Keratinocyte (primary cell): ENCODE measurements around the gene PRKN. TPM values are rescaled to one million over a fixed set of nuclear protein-coding genes. Genes with fewer than 3 reads are reported as not detected.

ENCODE experiments used
- DNase-seq: peaks from one replicate; pipeline ENCODE4 v3.0.0-alpha.2; 2011; ENCODE audit warnings: low read depth, missing footprints, low spot score
- FAIRE-seq: peaks from 2 replicates; lab custom pipeline; 2011; peaks lifted over from hg19 to GRCh38; lab: Jason Lieb, UNC
- H2AFZ ChIP-seq: 2 replicates; pipeline ENCODE4 v1.6.0; 2012; ENCODE audit warnings: low read length, control low read depth, inconsistent platforms; ENCODE audit not compliant: control insufficient read depth
- H3K27ac ChIP-seq: 2 replicates; pipeline ENCODE4 v1.5.1; 2011; ENCODE audit warnings: low read length; ENCODE audit not compliant: control insufficient read depth, insufficient read depth
- H3K27me3 ChIP-seq: 3 replicates; pipeline ENCODE4 v1.6.0; 2011; ENCODE audit warnings: low read length; ENCODE audit not compliant: control insufficient read depth, insufficient read depth; ENCODE audit errors: extremely low read depth
- H3K36me3 ChIP-seq, 2 experiments: 2 replicates in 1 of 2; 3 replicates in 1 of 2; pipeline ENCODE4 v1.5.1; 2011; ENCODE audit warnings: low read length in 2 of 2, mild to moderate bottlenecking in 1 of 2; ENCODE audit not compliant: control insufficient read depth in 2 of 2, insufficient read depth in 2 of 2; ENCODE audit errors: extremely low read depth in 1 of 2
- H3K4me1 ChIP-seq: 3 replicates; pipeline ENCODE4 v1.5.1; 2011; ENCODE audit warnings: low read length; ENCODE audit not compliant: control insufficient read depth, insufficient read depth; ENCODE audit errors: extremely low read depth
- H3K4me2 ChIP-seq: 3 replicates; pipeline ENCODE4 v1.6.0; 2011; ENCODE audit warnings: low read depth, low read length; ENCODE audit not compliant: control insufficient read depth, insufficient read depth; ENCODE audit errors: extremely low read depth
- H3K4me3 ChIP-seq, 3 experiments: fragments of 200-600 bp in 1 of 3; sonication (generic) in 1 of 3; 2 replicates in 2 of 3; 3 replicates in 1 of 3; pipeline ENCODE4 v1.5.1; 2011 to 2016; ENCODE audit warnings: low read length in 3 of 3, mild to moderate bottlenecking in 3 of 3, control low read depth in 2 of 3, inconsistent platforms in 1 of 3, low read depth in 1 of 3, mixed read lengths in 1 of 3, mixed run types in 1 of 3, moderate library complexity in 1 of 3; ENCODE audit not compliant: control insufficient read depth in 2 of 3, insufficient read depth in 2 of 3; ENCODE audit errors: extremely low read depth in 1 of 3
- H3K79me2 ChIP-seq: 2 replicates; pipeline ENCODE4 v1.6.0; 2012; ENCODE audit warnings: low read length; ENCODE audit not compliant: control insufficient read depth, insufficient read depth
- H3K9ac ChIP-seq: 3 replicates; pipeline ENCODE4 v1.6.0; 2011; ENCODE audit warnings: low read length; ENCODE audit not compliant: control insufficient read depth, insufficient read depth; ENCODE audit errors: extremely low read depth
- H3K9me1 ChIP-seq: 3 replicates; pipeline ENCODE4 v1.6.0; 2011; ENCODE audit warnings: low read length; ENCODE audit not compliant: control insufficient read depth, insufficient read depth; ENCODE audit errors: extremely low read depth
- H3K9me3 ChIP-seq: 2 replicates; pipeline ENCODE4 v1.5.1; 2012; ENCODE audit warnings: low read depth, low read length; ENCODE audit not compliant: control insufficient read depth
- H4K20me1 ChIP-seq: 3 replicates; pipeline ENCODE4 v1.6.0; 2011; ENCODE audit warnings: low read length; ENCODE audit not compliant: control insufficient read depth, insufficient read depth; ENCODE audit errors: extremely low read depth
- CTCF ChIP-seq, 3 experiments: IDR thresholded peaks in 1 of 3; conservative IDR thresholded peaks in 1 of 3; optimal IDR thresholded peaks in 1 of 3; 2 replicates in 2 of 3; 3 replicates in 1 of 3; pipeline versions ENCODE3 to v1.5.1; 2011; ENCODE audit warnings: low read length in 3 of 3, mild to moderate bottlenecking in 3 of 3, moderate library complexity in 2 of 3, control low read depth in 1 of 3, inconsistent platforms in 1 of 3; ENCODE audit not compliant: insufficient read depth in 2 of 3; ENCODE audit errors: extremely low read depth in 1 of 3
- EZH2 ChIP-seq: IDR thresholded peaks from one replicate; pipeline ENCODE4 v1.6.1; 2012; ENCODE audit warnings: inconsistent platforms, mild to moderate bottlenecking, low read length, moderate library complexity
- dilution Hi-C: fragments of 300-500 bp; cut with MboI; formaldehyde crosslinking; loops from one replicate; pipeline ENCODE4 v1.7.0; 2020; ENCODE audit warnings: low sequenced_read_pairs; ENCODE audit not compliant: extremely low pct_ligation_motif_present
- polyA plus RNA-seq, 5 experiments: library from polyadenylated mRNA; depleted of rRNA in 3 of 5; stranded (reverse) in 3 of 5; stranded (forward) in 1 of 5; unstranded in 1 of 5; fragments of >200 nt; gene quantifications; 1 replicate in 1 of 5; 2 replicates in 3 of 5; 3 replicates in 1 of 5; pipeline versions ENCODE4 v1.2.1 to v1.2.3, GENCODE V29; 2011 to 2012; ENCODE audit warnings: missing spikeins in 2 of 5, low read depth in 1 of 5, low replicate concordance in 1 of 5

The PRKN gene
- polyA plus RNA-seq, 1 donor (not counting 4 experiments of a cell fraction or from before 2014, with no cell fraction given), result 0.67 TPM

GRCh38 chr6:161976553-161976952, 751.0 kb downstream of the PRKN start:
- Histone ChIP-seq H3K27me3 (no peaks in the 10 kb centered on the region), H4K20me1 (no peaks in the 10 kb centered on the region), H2AFZ (no peak overlapping the region), H3K9me1 (no peaks in the 10 kb centered on the region), H3K27ac (no peak overlapping the region), H3K9ac (no peak overlapping the region), H3K4me2 (no peak overlapping the region), H3K4me3 (no peak overlapping the region), H3K4me1 (no peaks in the 10 kb centered on the region), H3K9me3 (no peaks in the 10 kb centered on the region), H3K79me2 (no peaks in the 10 kb centered on the region), H3K36me3 (no peaks in the 10 kb centered on the region)
- TF ChIP-seq CTCF (optimal IDR thresholded peaks at IDR 0.05 in 1 of 3, IDR thresholded peaks at IDR 0.05 in 1 of 3, conservative IDR thresholded peaks at IDR 0.05 in 1 of 3; ENCODE audit: extremely low read depth in 1 of 3, insufficient read depth in 2 of 3, low read length in 3 of 3), result no peak
- TF ChIP-seq EZH2, result no peak
- no peak for DNase-seq
- dilution Hi-C loops, result no loop called here
- no peak for FAIRE-seq

GRCh38 chr6:161973064-161973463, 754.5 kb downstream of the PRKN start:
- Histone ChIP-seq H3K4me2 (no peak overlapping the region), H4K20me1 (no peaks in the 10 kb centered on the region), H3K9ac (no peak overlapping the region), H3K27ac (no peak overlapping the region), H3K79me2 (no peaks in the 10 kb centered on the region), H3K4me1 (no peaks in the 10 kb centered on the region), H3K36me3 (no peaks in the 10 kb centered on the region), H2AFZ (no peak overlapping the region), H3K27me3 (no peaks in the 10 kb centered on the region), H3K9me1 (no peaks in the 10 kb centered on the region), H3K9me3 (no peaks in the 10 kb centered on the region), H3K4me3 (no peak overlapping the region)
- FAIRE-seq (no peak), DNase-seq (no peak)
- TF ChIP-seq EZH2 (no peak), CTCF (optimal IDR thresholded peaks at IDR 0.05 in 1 of 3, IDR thresholded peaks at IDR 0.05 in 1 of 3, conservative IDR thresholded peaks at IDR 0.05 in 1 of 3; ENCODE audit: extremely low read depth in 1 of 3, insufficient read depth in 2 of 3, low read length in 3 of 3) (no peak)
- dilution Hi-C loops, result no loop called here
